Measurements from ENCODE around the gene SORCS1. TPM values are rescaled to one million over a fixed set of nuclear protein-coding genes. Genes with fewer than 3 reads are reported as not detected.

Gene SORCS1
- total RNA-seq, 1 experiment from 2014 or later = 1.7 TPM

DNA sequence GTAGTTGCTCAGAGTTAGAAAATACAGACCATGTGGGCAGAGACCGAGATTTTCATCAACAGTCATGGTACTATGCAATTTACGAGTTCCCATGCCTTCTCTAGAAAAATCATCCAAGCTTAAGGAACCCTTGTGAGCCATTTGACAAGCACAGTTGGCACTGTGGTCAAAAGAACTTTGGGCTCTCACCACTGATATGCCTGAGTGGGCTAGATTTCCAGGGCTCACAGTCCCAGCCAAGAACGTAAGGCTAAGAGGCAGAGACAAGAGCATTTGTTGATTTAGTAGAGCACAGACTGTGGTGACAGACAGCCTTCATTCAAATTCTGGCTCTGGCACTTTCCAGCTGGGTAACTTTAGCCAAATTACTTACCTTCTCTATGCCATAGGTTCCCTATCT lies 407.0 kb downstream of the SORCS1 start:
- Mint-ChIP-seq H3K4me3 (no peak overlapping the region), H3K4me1 (peaks cover 0 to 4% of the 10 kb centered on the region in 2 experiments; a peak in 1 of 4 replicates), H3K27me3 (ENCODE audit: low read depth) (no peaks in the 10 kb centered on the region), H3K36me3 (ENCODE audit: insufficient read depth in 1 of 3, low read depth in 3 of 3) (no peaks in the 10 kb centered on the region), H3K9me3 (peaks cover 0 to 4% of the 10 kb centered on the region in 2 experiments; a peak in 3 of 5 replicates), H3K27ac (no peak overlapping the region)
- Histone ChIP-seq H3K79me2 (ENCODE audit: insufficient read depth, low read length) (no peaks in the 10 kb centered on the region), H3K56ac (ENCODE audit: insufficient read length, low read depth, low read length) (no peak overlapping the region), H4K5ac (ENCODE audit: insufficient read length, low read depth, low read length) (no peak overlapping the region), H2BK5ac (ENCODE audit: insufficient read length, low read length) (no peak overlapping the region), H2AK5ac (ENCODE audit: insufficient read length, low read length) (no peak overlapping the region), H3T11ph (ENCODE audit: low read length) (no peak overlapping the region), H3K14ac (ENCODE audit: insufficient read depth, low read length) (no peak overlapping the region), H3K4me2 (ENCODE audit: insufficient read depth, insufficient read length, low read length) (no peak overlapping the region), H3K23ac (ENCODE audit: insufficient read length, low read depth, low read length) (no peak overlapping the region), H3K9me3 (ENCODE audit: control insufficient read depth, low read depth, low read length) (no peaks in the 10 kb centered on the region), H4K8ac (replicated peaks; ENCODE audit: insufficient read length, low read depth, low read length) (no peak overlapping the region), H3K23me2 (ENCODE audit: insufficient read length, low read depth, low read length, poor library complexity, severe bottlenecking) (no peaks in the 10 kb centered on the region), H3K27ac (ENCODE audit: insufficient read length, low read depth, low read length) (no peak overlapping the region), H3K27me3 (ENCODE audit: insufficient read depth, low read length) (no peaks in the 10 kb centered on the region), H2AFZ (ENCODE audit: low read length) (no peak overlapping the region), H3K18ac (ENCODE audit: insufficient read length, low read depth, low read length) (no peak overlapping the region), H3K4ac (ENCODE audit: low read depth, low read length) (no peak overlapping the region), H2BK120ac (ENCODE audit: low read depth, low read length, poor library complexity, severe bottlenecking) (no peak overlapping the region), H3K9ac (ENCODE audit: extremely low read depth, insufficient read length, low read length) (no peak overlapping the region), H4K20me1 (ENCODE audit: control insufficient read depth, insufficient read depth, insufficient read length) (no peaks in the 10 kb centered on the region), H2BK15ac (ENCODE audit: low read depth, low read length) (no peak overlapping the region), H4K91ac (ENCODE audit: insufficient read length, low read depth, low read length) (no peak overlapping the region), H2BK12ac (ENCODE audit: insufficient read length, low read depth, low read length) (no peak overlapping the region), H2BK20ac (ENCODE audit: low read depth, low read length, poor library complexity, severe bottlenecking) (no peak overlapping the region), H3K4me1 (ENCODE audit: insufficient read depth, low read length) (no peaks in the 10 kb centered on the region), H3K79me1 (ENCODE audit: insufficient read depth, low read depth, low read length, poor library complexity, severe bottlenecking) (no peaks in the 10 kb centered on the region)
- no CpG with 5 or more reads among the region's 3 CpGs for WGBS (ENCODE audit: extremely low coverage, insufficient read length, low lambda C conversion rate)
- TF ChIP-seq, protein P1, sequence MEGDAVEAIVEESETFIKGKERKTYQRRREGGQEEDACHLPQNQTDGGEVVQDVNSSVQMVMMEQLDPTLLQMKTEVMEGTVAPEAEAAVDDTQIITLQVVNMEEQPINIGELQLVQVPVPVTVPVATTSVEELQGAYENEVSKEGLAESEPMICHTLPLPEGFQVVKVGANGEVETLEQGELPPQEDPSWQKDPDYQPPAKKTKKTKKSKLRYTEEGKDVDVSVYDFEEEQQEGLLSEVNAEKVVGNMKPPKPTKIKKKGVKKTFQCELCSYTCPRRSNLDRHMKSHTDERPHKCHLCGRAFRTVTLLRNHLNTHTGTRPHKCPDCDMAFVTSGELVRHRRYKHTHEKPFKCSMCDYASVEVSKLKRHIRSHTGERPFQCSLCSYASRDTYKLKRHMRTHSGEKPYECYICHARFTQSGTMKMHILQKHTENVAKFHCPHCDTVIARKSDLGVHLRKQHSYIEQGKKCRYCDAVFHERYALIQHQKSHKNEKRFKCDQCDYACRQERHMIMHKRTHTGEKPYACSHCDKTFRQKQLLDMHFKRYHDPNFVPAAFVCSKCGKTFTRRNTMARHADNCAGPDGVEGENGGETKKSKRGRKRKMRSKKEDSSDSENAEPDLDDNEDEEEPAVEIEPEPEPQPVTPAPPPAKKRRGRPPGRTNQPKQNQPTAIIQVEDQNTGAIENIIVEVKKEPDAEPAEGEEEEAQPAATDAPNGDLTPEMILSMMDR (conservative IDR thresholded peaks at IDR 0.05) = no peak
- no peak for DNase-seq

Measured in H9 (cell line).